Activated naive CD4-positive, alpha-beta T cell treated with anti-CD3 and anti-CD28 coated beads for 36 hours (primary cell): ENCODE measurements around the gene CCNB1. TPM values are rescaled to one million over a fixed set of nuclear protein-coding genes. Genes with fewer than 3 reads are reported as not detected.
"Not testable (repeated sequence)": the region's sequence is repeated elsewhere in the genome, so short reads cannot be mapped to it uniquely, and the experiment has no call there.

Experiments used
- CTCF ChIA-PET: fragments of 350-600 bp; sonication (Branson Sonifier 250); formaldehyde crosslinking; loops from one replicate; lab custom pipeline; 2021; ENCODE audit warnings: antibody characterized with exemption; lab: Charles Lee
- DNase-seq: peaks from one replicate; pipeline ENCODE4 v3.0.0-alpha.2; 2020
- H3K27ac Mint-ChIP-seq: one replicate; pipeline ENCODE4 v1.8.0; 2021; ENCODE audit warnings: mild to moderate bottlenecking, mixed read lengths
- H3K27me3 Mint-ChIP-seq: one replicate; pipeline ENCODE4 v1.8.0; 2021; ENCODE audit warnings: low read depth, mixed read lengths
- H3K36me3 Mint-ChIP-seq: one replicate; pipeline ENCODE4 v1.8.0; 2021; ENCODE audit warnings: low read depth, mixed read lengths
- H3K4me1 Mint-ChIP-seq: one replicate; pipeline ENCODE4 v1.8.0; 2021; ENCODE audit warnings: low read depth, mixed read lengths
- H3K4me3 Mint-ChIP-seq: one replicate; pipeline ENCODE4 v1.8.0; 2021; ENCODE audit warnings: mild to moderate bottlenecking, moderate library complexity, mixed read lengths
- H3K9me3 Mint-ChIP-seq: one replicate; pipeline ENCODE4 v1.8.0; 2021; ENCODE audit warnings: mixed read lengths
- intact Hi-C: fragments of 100-400 bp; cut with micrococcal nuclease; formaldehyde crosslinking; loops from one replicate; pipeline ENCODE4 v1.15.1; 2023
- total RNA-seq, 2 experiments: library from RNA; stranded (reverse); gene quantifications; one replicate each; pipeline ENCODE4 v1.2.3, GENCODE V29; 2021

The CCNB1 gene
- total RNA-seq = 100 to 1,000 TPM; 209 to 211 TPM

- H3K27ac Mint-ChIP-seq = peak within 1 kb of the TSS; percentile 87
- CTCF ChIA-PET = interaction anchor here (0.6 to 1.0 kb wide), 3 partner anchors 12 to 73 kb away, joined by 3 to 6 read pairs (median 4); partner anchors contain the start of gene SLC30A5
- H3K36me3 Mint-ChIP-seq = peaks cover 35% of the 10 kb centered on the region
- intact Hi-C loops = loop anchor here (1.0 to 2.0 kb wide), 7 partner anchors 22 to 202 kb away; partner anchors contain the start of genes AK6, CDK7, CENPH and RAD17
- H3K9me3 Mint-ChIP-seq = no peaks in the 10 kb centered on the region
- peak within 1 kb of the TSS; percentile 95 for H3K4me3 Mint-ChIP-seq
- peak; percentile 99 for DNase-seq
- peaks cover 20% of the 10 kb centered on the region for H3K4me1 Mint-ChIP-seq
- H3K27me3 Mint-ChIP-seq = no peaks in the 10 kb centered on the region
Measured at GRCh38 chr5:69166686-69167492, at the start of gene CCNB1. Gene CCNB1 (plus strand): TSS chr5:69167150. CDS start chr5:69167263, 113 bp downstream.

- peaks cover 28% of the 10 kb centered on the region for H3K36me3 Mint-ChIP-seq
- H3K4me3 Mint-ChIP-seq = no peak overlapping the region
- intact Hi-C loops = no loop called here
- CTCF ChIA-PET = no interaction called here
- H3K27ac Mint-ChIP-seq = no peak overlapping the region
- H3K9me3 Mint-ChIP-seq = no peaks in the 10 kb centered on the region
- no peaks in the 10 kb centered on the region for H3K4me1 Mint-ChIP-seq
- DNase-seq = no peak
- no peaks in the 10 kb centered on the region for H3K27me3 Mint-ChIP-seq
Measured at GRCh38 chr5:69129413-69129812, 37.5 kb upstream of the CCNB1 start.

- H3K36me3 Mint-ChIP-seq = peaks cover 26% of the 10 kb centered on the region
- CTCF ChIA-PET = no interaction called here
- H3K4me1 Mint-ChIP-seq = no peaks in the 10 kb centered on the region
- no peak overlapping the region for H3K4me3 Mint-ChIP-seq
- no peaks in the 10 kb centered on the region for H3K27me3 Mint-ChIP-seq
- H3K9me3 Mint-ChIP-seq = no peaks in the 10 kb centered on the region
- intact Hi-C loops = no loop called here
- no peak overlapping the region for H3K27ac Mint-ChIP-seq
- DNase-seq = no peak
Measured at GRCh38 chr5:69130241-69130640, 36.7 kb upstream of the CCNB1 start.

GRCh38 chr5:69131304-69131703, 35.6 kb upstream of the CCNB1 start:
- CTCF ChIA-PET = no interaction called here
- Mint-ChIP-seq H3K9me3 (no peaks in the 10 kb centered on the region), H3K4me1 (no peaks in the 10 kb centered on the region), H3K36me3 (peaks cover 26% of the 10 kb centered on the region), H3K27me3 (no peaks in the 10 kb centered on the region), H3K4me3 (no peak overlapping the region), H3K27ac (no peak overlapping the region)
- DNase-seq = no peak
- intact Hi-C loops = no loop called here

GRCh38 chr5:69134126-69134525, 32.8 kb upstream of the CCNB1 start:
- Mint-ChIP-seq H3K4me1 (no peaks in the 10 kb centered on the region), H3K4me3 (no peak overlapping the region), H3K27ac (no peak overlapping the region), H3K27me3 (no peaks in the 10 kb centered on the region), H3K9me3 (peaks cover 4% of the 10 kb centered on the region), H3K36me3 (peaks cover 17% of the 10 kb centered on the region)
- CTCF ChIA-PET = no interaction called here
- DNase-seq = no peak
- intact Hi-C loops = no loop called here

GRCh38 chr5:69136293-69136692, 30.7 kb upstream of the CCNB1 start:
- Mint-ChIP-seq H3K4me1 (no peaks in the 10 kb centered on the region), H3K36me3 (peaks cover 10% of the 10 kb centered on the region), H3K4me3 (no peak overlapping the region), H3K27me3 (no peaks in the 10 kb centered on the region), H3K27ac (no peak overlapping the region), H3K9me3 (peaks cover 11% of the 10 kb centered on the region)
- no peak for DNase-seq
- CTCF ChIA-PET = interaction anchor here (0.9 to 1.2 kb wide), 2 partner anchors 16 to 87 kb away, joined by 3 read pairs; no protein-coding TSS in a partner anchor
- intact Hi-C loops = no loop called here

GRCh38 chr5:69137208-69137607, 29.7 kb upstream of the CCNB1 start:
- CTCF ChIA-PET = interaction anchor here (1.2 kb wide), 1 partner anchor 15 kb away, joined by 3 read pairs; no protein-coding TSS in a partner anchor
- intact Hi-C loops, H3K36me3 Mint-ChIP-seq, H3K27me3 Mint-ChIP-seq, H3K4me1 Mint-ChIP-seq, DNase-seq, H3K27ac Mint-ChIP-seq, H3K4me3 Mint-ChIP-seq: not testable (repeated sequence)
- peaks cover 12% of the 10 kb centered on the region for H3K9me3 Mint-ChIP-seq

GRCh38 chr5:69137807-69138206, 29.1 kb upstream of the CCNB1 start:
- no peaks in the 10 kb centered on the region for H3K4me1 Mint-ChIP-seq
- H3K27me3 Mint-ChIP-seq = no peaks in the 10 kb centered on the region
- peaks cover 9% of the 10 kb centered on the region for H3K36me3 Mint-ChIP-seq
- CTCF ChIA-PET = no interaction called here
- intact Hi-C loops = no loop called here
- peaks cover 12% of the 10 kb centered on the region for H3K9me3 Mint-ChIP-seq
- DNase-seq = no peak
- no peak overlapping the region for H3K27ac Mint-ChIP-seq
- no peak overlapping the region for H3K4me3 Mint-ChIP-seq

- H3K4me3 Mint-ChIP-seq = no peak overlapping the region
Measured at GRCh38 chr5:69138766-69139165, 28.2 kb upstream of the CCNB1 start.

GRCh38 chr5:69140239-69140638, 26.7 kb upstream of the CCNB1 start:
- DNase-seq, intact Hi-C loops, H3K4me3 Mint-ChIP-seq, H3K36me3 Mint-ChIP-seq, H3K27ac Mint-ChIP-seq, CTCF ChIA-PET, H3K4me1 Mint-ChIP-seq, H3K27me3 Mint-ChIP-seq: not testable (repeated sequence)
- H3K9me3 Mint-ChIP-seq = peaks cover 12% of the 10 kb centered on the region

More at GRCh38 chr5:69138766-69139165, 28.2 kb upstream of the CCNB1 start:
- H3K27ac Mint-ChIP-seq = no peak overlapping the region
- no peaks in the 10 kb centered on the region for H3K27me3 Mint-ChIP-seq
- H3K9me3 Mint-ChIP-seq = peaks cover 12% of the 10 kb centered on the region
- CTCF ChIA-PET = no interaction called here
- intact Hi-C loops = no loop called here
- no peak for DNase-seq
- no peaks in the 10 kb centered on the region for H3K4me1 Mint-ChIP-seq
- peaks cover 4% of the 10 kb centered on the region for H3K36me3 Mint-ChIP-seq

- Mint-ChIP-seq H3K27me3 (no peaks in the 10 kb centered on the region), H3K36me3 (no peaks in the 10 kb centered on the region), H3K4me3 (no peak overlapping the region), H3K9me3 (peaks cover 12% of the 10 kb centered on the region), H3K4me1 (no peaks in the 10 kb centered on the region), H3K27ac (no peak overlapping the region)
- no peak for DNase-seq
- CTCF ChIA-PET = no interaction called here
- intact Hi-C loops = no loop called here
Measured at GRCh38 chr5:69140827-69141226, 26.1 kb upstream of the CCNB1 start.

GRCh38 chr5:69148576-69148975, 18.4 kb upstream of the CCNB1 start:
- intact Hi-C loops = not testable (repeated sequence)

More at GRCh38 chr5:69148576-69148975, 18.4 kb upstream of the CCNB1 start:
- H3K27ac Mint-ChIP-seq, H3K27me3 Mint-ChIP-seq, H3K9me3 Mint-ChIP-seq, DNase-seq, H3K4me1 Mint-ChIP-seq, H3K4me3 Mint-ChIP-seq, H3K36me3 Mint-ChIP-seq, CTCF ChIA-PET: not testable (repeated sequence)
